MCF 10A (cell line): Measurements from ENCODE around the gene ZNF385D. TPM values are rescaled to one million over a fixed set of nuclear protein-coding genes. Genes with fewer than 3 reads are reported as not detected.

Experiments
- BruUV-seq: library from RNA; stranded (reverse); fragments of 400-500 nt; replicated peaks from 2 replicates; lab custom pipeline; 2021; lab: Mats Ljungman, UMichigan
- CTCF ChIA-PET: fragments of 300-600 bp; sonication (Branson Sonifier 250); formaldehyde crosslinking; extraction: SDS; loops from one replicate; lab custom pipeline; 2021; ENCODE audit warnings: antibody characterized with exemption, inconsistent platforms; lab: Yijun Ruan, JAX
- POLR2A ChIA-PET: fragments of 300-600, 350-650 bp; sonication (Branson Sonifier 250); formaldehyde crosslinking; extraction: SDS; loops from one replicate; lab custom pipeline; 2020; ENCODE audit warnings: antibody characterized with exemption, inconsistent platforms; lab: Yijun Ruan, JAX
- DNase-seq: peaks from one replicate; pipeline ENCODE4 v3.0.0-alpha.2; 2018; ENCODE audit not compliant: unreplicated experiment
- H3K27ac Mint-ChIP-seq: one replicate; pipeline ENCODE4 v1.8.0; 2022; ENCODE audit warnings: mild to moderate bottlenecking, low read depth, mixed read lengths; ENCODE audit not compliant: unreplicated experiment
- H3K27me3 Mint-ChIP-seq: one replicate; pipeline ENCODE4 v1.8.0; 2022; ENCODE audit warnings: mixed read lengths; ENCODE audit not compliant: insufficient read depth, unreplicated experiment
- H3K36me3 Mint-ChIP-seq: one replicate; pipeline ENCODE4 v1.8.0; 2022; ENCODE audit warnings: mild to moderate bottlenecking, moderate library complexity, mixed read lengths; ENCODE audit not compliant: insufficient read depth, unreplicated experiment
- H3K4me1 Mint-ChIP-seq: one replicate; pipeline ENCODE4 v1.8.0; 2022; ENCODE audit warnings: mixed read lengths; ENCODE audit not compliant: insufficient read depth, unreplicated experiment
- H3K4me3 Mint-ChIP-seq: one replicate; pipeline ENCODE4 v1.8.0; 2022; ENCODE audit warnings: mild to moderate bottlenecking, moderate library complexity, mixed read lengths; ENCODE audit not compliant: unreplicated experiment
- H3K9me3 Mint-ChIP-seq: one replicate; pipeline ENCODE4 v1.8.0; 2022; ENCODE audit warnings: mixed read lengths; ENCODE audit not compliant: unreplicated experiment
- intact Hi-C: fragments of 100-400 bp; cut with micrococcal nuclease; formaldehyde crosslinking; loops from 2 replicates; pipeline ENCODE4 v1.14.1; 2022
- total RNA-seq: library from RNA; stranded (reverse); gene quantifications from 2 replicates; pipeline ENCODE4 v1.2.3, GENCODE V29; 2022
- TF ChIP-seq, protein P1 (sequence below): fragments of 200-600 bp; IDR thresholded peaks from one replicate; pipeline ENCODE4 v1.8.0; 2022; ENCODE audit warnings: antibody characterized with exemption, mild to moderate bottlenecking; ENCODE audit not compliant: unreplicated experiment

Gene ZNF385D
- total RNA-seq, 1 experiment from 2014 or later: 1.5 TPM

DNA sequence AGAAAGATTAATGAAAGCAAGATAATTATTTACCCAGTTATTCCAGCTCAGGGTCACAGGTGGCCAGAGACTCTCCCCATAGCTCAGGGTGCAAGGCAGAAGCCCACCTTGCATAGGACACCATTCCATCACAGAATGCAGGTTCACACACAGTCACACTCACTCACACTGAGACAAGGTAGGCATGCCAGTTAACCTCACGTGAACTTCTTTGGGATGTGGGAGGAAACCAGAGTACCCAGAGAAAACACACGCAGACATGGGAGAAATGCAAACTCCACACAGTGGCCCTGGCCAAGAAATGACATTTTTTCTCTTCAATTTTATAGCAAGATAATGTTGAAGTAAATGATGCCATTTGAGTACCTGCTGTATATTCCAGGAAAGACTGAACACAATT, 106.7 kb downstream of the ZNF385D start:
- H3K4me3 Mint-ChIP-seq: no peak overlapping the region
- BruUV-seq: no TSS peak
- H3K4me1 Mint-ChIP-seq: peaks cover 8% of the 10 kb centered on the region
- H3K27me3 Mint-ChIP-seq: no peaks in the 10 kb centered on the region
- ChIA-PET CTCF (no interaction called here), POLR2A (no interaction called here)
- H3K27ac Mint-ChIP-seq: no peak overlapping the region
- intact Hi-C loops: no loop called here
- DNase-seq: no peak
- H3K36me3 Mint-ChIP-seq: no peaks in the 10 kb centered on the region
- TF ChIP-seq, protein P1, sequence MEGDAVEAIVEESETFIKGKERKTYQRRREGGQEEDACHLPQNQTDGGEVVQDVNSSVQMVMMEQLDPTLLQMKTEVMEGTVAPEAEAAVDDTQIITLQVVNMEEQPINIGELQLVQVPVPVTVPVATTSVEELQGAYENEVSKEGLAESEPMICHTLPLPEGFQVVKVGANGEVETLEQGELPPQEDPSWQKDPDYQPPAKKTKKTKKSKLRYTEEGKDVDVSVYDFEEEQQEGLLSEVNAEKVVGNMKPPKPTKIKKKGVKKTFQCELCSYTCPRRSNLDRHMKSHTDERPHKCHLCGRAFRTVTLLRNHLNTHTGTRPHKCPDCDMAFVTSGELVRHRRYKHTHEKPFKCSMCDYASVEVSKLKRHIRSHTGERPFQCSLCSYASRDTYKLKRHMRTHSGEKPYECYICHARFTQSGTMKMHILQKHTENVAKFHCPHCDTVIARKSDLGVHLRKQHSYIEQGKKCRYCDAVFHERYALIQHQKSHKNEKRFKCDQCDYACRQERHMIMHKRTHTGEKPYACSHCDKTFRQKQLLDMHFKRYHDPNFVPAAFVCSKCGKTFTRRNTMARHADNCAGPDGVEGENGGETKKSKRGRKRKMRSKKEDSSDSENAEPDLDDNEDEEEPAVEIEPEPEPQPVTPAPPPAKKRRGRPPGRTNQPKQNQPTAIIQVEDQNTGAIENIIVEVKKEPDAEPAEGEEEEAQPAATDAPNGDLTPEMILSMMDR: no peak
- no peaks in the 10 kb centered on the region for H3K9me3 Mint-ChIP-seq

DNA sequence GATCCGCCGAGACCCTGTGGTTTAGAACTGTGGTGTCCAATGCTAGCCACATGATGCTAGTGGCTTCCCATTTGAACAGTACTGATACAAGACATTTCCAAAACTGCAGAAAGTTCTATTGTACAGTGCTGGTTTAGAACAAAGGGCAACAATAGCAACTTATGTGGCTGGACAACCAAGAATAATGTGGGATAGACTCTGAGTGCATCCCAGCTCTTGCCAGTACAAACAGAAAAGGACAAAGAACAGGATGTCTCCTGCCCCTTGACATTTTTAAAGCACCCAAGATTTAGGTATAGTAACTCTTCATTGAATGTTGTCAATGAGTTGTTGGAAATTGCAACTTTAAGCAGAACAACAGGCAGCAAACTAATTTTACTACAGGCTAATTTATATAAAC, 107.3 kb downstream of the ZNF385D start:
- ChIA-PET CTCF (no interaction called here), POLR2A (no interaction called here)
- TF ChIP-seq, protein P1: no peak
- H3K9me3 Mint-ChIP-seq: no peaks in the 10 kb centered on the region
- H3K36me3 Mint-ChIP-seq: no peaks in the 10 kb centered on the region
- no peak overlapping the region for H3K4me3 Mint-ChIP-seq
- H3K27ac Mint-ChIP-seq: no peak overlapping the region
- BruUV-seq: no TSS peak
- intact Hi-C loops: no loop called here
- DNase-seq: no peak
- no peaks in the 10 kb centered on the region for H3K27me3 Mint-ChIP-seq
- H3K4me1 Mint-ChIP-seq: peaks cover 8% of the 10 kb centered on the region

DNA sequence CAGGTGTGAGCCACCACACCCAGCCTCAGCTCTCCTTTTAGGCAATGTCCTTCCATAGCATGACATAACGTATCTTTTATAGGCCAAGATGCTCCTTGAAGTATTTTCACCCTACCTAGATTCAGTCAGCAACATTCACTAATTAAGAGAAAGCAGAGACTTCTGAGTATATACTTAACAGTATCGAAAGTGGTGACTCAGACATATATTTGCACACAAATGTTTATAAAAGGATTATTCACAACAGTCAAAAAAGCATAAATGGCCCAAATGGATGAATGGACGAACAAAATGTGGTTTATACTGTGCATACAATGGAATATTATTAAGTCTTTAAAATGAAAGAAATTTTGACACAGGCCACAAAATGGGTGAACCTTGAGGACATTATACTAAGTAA, 108.6 kb downstream of the ZNF385D start:
- DNase-seq: no peak
- intact Hi-C loops: no loop called here
- Mint-ChIP-seq H3K27me3 (no peaks in the 10 kb centered on the region), H3K4me1 (peaks cover 8% of the 10 kb centered on the region), H3K36me3 (no peaks in the 10 kb centered on the region), H3K9me3 (no peaks in the 10 kb centered on the region), H3K4me3 (no peak overlapping the region), H3K27ac (peak overlapping the region; percentile 24)
- BruUV-seq: no TSS peak
- CTCF ChIA-PET: no interaction called here
- TF ChIP-seq, protein P1: no peak
- POLR2A ChIA-PET: interaction anchor here (0.8 kb wide), 1 partner anchor 11 kb away, joined by 4 read pairs; no protein-coding TSS in a partner anchor

DNA sequence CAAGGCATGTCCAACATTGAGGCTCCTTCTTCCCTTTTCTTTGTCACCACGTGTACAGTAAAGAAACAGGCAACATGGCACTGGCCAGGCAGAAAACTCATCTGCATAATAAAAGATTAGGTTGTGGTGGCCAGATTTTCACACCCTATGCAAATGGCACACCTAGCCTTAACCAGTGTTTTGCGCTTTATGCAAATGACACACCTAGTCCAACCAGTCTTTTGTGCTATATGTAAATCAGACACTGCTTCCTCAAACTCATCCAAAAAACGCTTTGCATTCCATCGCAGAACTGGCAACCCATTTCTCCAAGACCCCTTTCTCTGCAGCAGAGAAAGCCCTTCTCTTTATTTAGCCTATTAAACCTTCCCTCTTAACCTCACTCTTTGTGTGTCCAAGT, 109.1 kb downstream of the ZNF385D start:
- peak overlapping the region; percentile 24 for H3K27ac Mint-ChIP-seq
- no TSS peak for BruUV-seq

More for the DNA sequence above, 109.1 kb downstream of the ZNF385D start:
- peaks cover 8% of the 10 kb centered on the region for H3K4me1 Mint-ChIP-seq
- no peaks in the 10 kb centered on the region for H3K27me3 Mint-ChIP-seq
- CTCF ChIA-PET: interaction anchor here (0.6 kb wide), 1 partner anchor 11 kb away, joined by 3 read pairs; no protein-coding TSS in a partner anchor
- H3K9me3 Mint-ChIP-seq: no peaks in the 10 kb centered on the region
- no peak overlapping the region for H3K4me3 Mint-ChIP-seq
- TF ChIP-seq, protein P1: no peak
- POLR2A ChIA-PET: interaction anchor here (0.8 kb wide), 1 partner anchor 11 kb away, joined by 4 read pairs; no protein-coding TSS in a partner anchor
- intact Hi-C loops: no loop called here
- no peak for DNase-seq
- H3K36me3 Mint-ChIP-seq: no peaks in the 10 kb centered on the region
